HepG2 (cell line): ENCODE measurements around the gene GSS. TPM values are rescaled to one million over a fixed set of nuclear protein-coding genes. Genes with fewer than 3 reads are reported as not detected.

Experiments used
- CCDC6 ChIP-seq: sonication (generic); formaldehyde crosslinking; IDR thresholded peaks from 2 replicates; pipeline ENCODE4 v1.8.1; 2022; ENCODE audit warnings: mild to moderate bottlenecking, missing genetic modification reagents, moderate library complexity
- GFI1 ChIP-seq: sonication (generic); formaldehyde crosslinking; IDR thresholded peaks from 2 replicates; pipeline ENCODE4 v1.5.0; 2020; ENCODE audit warnings: missing genetic modification reagents, mild to moderate bottlenecking, borderline replicate concordance
- KLF15 ChIP-seq: sonication (generic); formaldehyde crosslinking; IDR thresholded peaks from 2 replicates; pipeline ENCODE4 v1.8.1; 2023; ENCODE audit warnings: borderline replicate concordance, mild to moderate bottlenecking, inconsistent platforms, missing genetic modification reagents, mixed read lengths
- MTF2 ChIP-seq: sonication (generic); formaldehyde crosslinking; IDR thresholded peaks from 2 replicates; pipeline ENCODE4 v1.5.0; 2020; ENCODE audit warnings: missing genetic modification reagents, borderline replicate concordance
- PAF1 ChIP-seq: IDR thresholded peaks from 2 replicates; pipeline ENCODE4 v1.6.1; 2016; ENCODE audit warnings: missing genetic modification reagents, missing compliant biosample characterization
- RBM22 ChIP-seq: fragments of 200-400 bp; formaldehyde crosslinking; optimal IDR thresholded peaks from 2 replicates; pipeline ENCODE3; 2017; ENCODE audit warnings: mild to moderate bottlenecking, low read length, moderate library complexity
- WIZ ChIP-seq: sonication (generic); formaldehyde crosslinking; IDR thresholded peaks from 2 replicates; pipeline ENCODE4 v1.5.1; 2020; ENCODE audit warnings: mild to moderate bottlenecking, missing genetic modification reagents
- ZFP1 ChIP-seq: IDR thresholded peaks from 2 replicates; pipeline ENCODE4 v1.6.1; 2016
- ZNF263 ChIP-seq: sonication (generic); formaldehyde crosslinking; IDR thresholded peaks from 2 replicates; pipeline ENCODE4 v1.4.0; 2020; ENCODE audit warnings: missing genetic modification reagents
- ZNF354B ChIP-seq: sonication (generic); formaldehyde crosslinking; IDR thresholded peaks from 2 replicates; pipeline ENCODE4 v1.8.0; 2022; ENCODE audit warnings: mild to moderate bottlenecking, missing genetic modification reagents
- polyA plus RNA-seq, 8 experiments: library from polyadenylated mRNA; depleted of rRNA in 3 of 8; stranded (reverse) in 7 of 8; unstranded in 1 of 8; fragments of >200 nt; fragmentation: Illumina TruSeq in 4 of 8; extraction: Trizol in 4 of 8; gene quantifications; 2 replicates each; pipeline versions ENCODE4 v1.2.1 to v1.2.3, GENCODE V29; 2011 to 2016; ENCODE audit warnings: low read depth in 4 of 8, missing spikeins in 1 of 8, mixed read lengths in 1 of 8; ENCODE audit not compliant: insufficient read depth in 1 of 8
- total RNA-seq, 5 experiments: library from RNA; depleted of rRNA; stranded (reverse); fragments of >200 nt; fragmentation: Illumina TruSeq; extraction: Trizol; gene quantifications; 2 replicates each; pipeline ENCODE4 v1.2.3, GENCODE V29; 2016; ENCODE audit warnings: low read depth in 1 of 5
- TF ChIP-seq, protein P1 (sequence below): sonication (generic); formaldehyde crosslinking; conservative IDR thresholded peaks from 2 replicates; pipeline ENCODE4 v1.4.0; 2020; ENCODE audit warnings: mild to moderate bottlenecking, missing genetic modification reagents, moderate library complexity
- TF ChIP-seq, protein P2 (sequence below): sonication (generic); formaldehyde crosslinking; IDR thresholded peaks from 2 replicates; pipeline ENCODE4 v1.4.0; 2020; ENCODE audit warnings: missing genetic modification reagents
- TF ChIP-seq, protein P3 (sequence below): sonication (generic); formaldehyde crosslinking; IDR thresholded peaks from 2 replicates; pipeline ENCODE4 v1.5.1; 2020; ENCODE audit warnings: missing genetic modification reagents, mild to moderate bottlenecking, borderline replicate concordance
- TF ChIP-seq, protein P4 (sequence below): sonication (generic); formaldehyde crosslinking; IDR thresholded peaks from 2 replicates; pipeline ENCODE4 v1.9.0; 2021; ENCODE audit warnings: mild to moderate bottlenecking, missing genetic modification reagents
- TF ChIP-seq, protein P5 (sequence below): sonication (generic); formaldehyde crosslinking; IDR thresholded peaks from 2 replicates; pipeline ENCODE4 v1.8.1; 2023; ENCODE audit warnings: mild to moderate bottlenecking, inconsistent platforms, moderate library complexity, missing genetic modification reagents, borderline replicate concordance
- TF ChIP-seq, protein P6 (sequence below): sonication (generic); IDR thresholded peaks from 2 replicates; pipeline ENCODE4 v1.6.1; 2016; ENCODE audit warnings: low read depth, borderline replicate concordance

The GSS gene
- total and polyA plus RNA-seq, 2 of the 13 experiments (the other 11 are each of a cell fraction or from before 2014, with no cell fraction given), result 80.1 to 102 TPM

DNA sequence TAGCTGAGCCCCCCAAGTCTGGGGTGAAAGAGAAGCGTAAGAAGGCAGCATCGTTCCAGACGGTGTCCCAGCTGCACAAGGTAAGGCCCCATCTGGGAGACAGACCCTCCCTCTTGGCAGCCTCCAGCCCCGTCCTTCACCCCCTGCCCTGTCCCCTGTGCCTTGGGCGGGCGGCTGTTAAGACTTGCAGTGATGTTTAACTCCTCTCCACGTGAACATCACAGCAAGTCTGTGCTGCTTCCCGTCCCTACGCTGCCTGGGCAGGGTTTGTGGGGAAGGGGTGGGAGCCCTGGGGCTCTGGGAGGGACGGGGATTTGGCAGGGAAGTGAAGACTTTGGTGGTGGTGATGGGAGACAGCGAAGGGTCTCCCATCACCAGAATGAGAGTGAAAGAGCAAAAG lies 34.6 kb upstream of the GSS start (continued):
- TF ChIP-seq CCDC6 (CRISPR knock-in tag), result no peak
- TF ChIP-seq ZNF263 (CRISPR knock-in tag), result no peak
- TF ChIP-seq WIZ (CRISPR knock-in tag), result no peak
- peak; percentile 40 for TF ChIP-seq RBM22
- TF ChIP-seq ZNF354B, result no peak
- TF ChIP-seq, protein P1, sequence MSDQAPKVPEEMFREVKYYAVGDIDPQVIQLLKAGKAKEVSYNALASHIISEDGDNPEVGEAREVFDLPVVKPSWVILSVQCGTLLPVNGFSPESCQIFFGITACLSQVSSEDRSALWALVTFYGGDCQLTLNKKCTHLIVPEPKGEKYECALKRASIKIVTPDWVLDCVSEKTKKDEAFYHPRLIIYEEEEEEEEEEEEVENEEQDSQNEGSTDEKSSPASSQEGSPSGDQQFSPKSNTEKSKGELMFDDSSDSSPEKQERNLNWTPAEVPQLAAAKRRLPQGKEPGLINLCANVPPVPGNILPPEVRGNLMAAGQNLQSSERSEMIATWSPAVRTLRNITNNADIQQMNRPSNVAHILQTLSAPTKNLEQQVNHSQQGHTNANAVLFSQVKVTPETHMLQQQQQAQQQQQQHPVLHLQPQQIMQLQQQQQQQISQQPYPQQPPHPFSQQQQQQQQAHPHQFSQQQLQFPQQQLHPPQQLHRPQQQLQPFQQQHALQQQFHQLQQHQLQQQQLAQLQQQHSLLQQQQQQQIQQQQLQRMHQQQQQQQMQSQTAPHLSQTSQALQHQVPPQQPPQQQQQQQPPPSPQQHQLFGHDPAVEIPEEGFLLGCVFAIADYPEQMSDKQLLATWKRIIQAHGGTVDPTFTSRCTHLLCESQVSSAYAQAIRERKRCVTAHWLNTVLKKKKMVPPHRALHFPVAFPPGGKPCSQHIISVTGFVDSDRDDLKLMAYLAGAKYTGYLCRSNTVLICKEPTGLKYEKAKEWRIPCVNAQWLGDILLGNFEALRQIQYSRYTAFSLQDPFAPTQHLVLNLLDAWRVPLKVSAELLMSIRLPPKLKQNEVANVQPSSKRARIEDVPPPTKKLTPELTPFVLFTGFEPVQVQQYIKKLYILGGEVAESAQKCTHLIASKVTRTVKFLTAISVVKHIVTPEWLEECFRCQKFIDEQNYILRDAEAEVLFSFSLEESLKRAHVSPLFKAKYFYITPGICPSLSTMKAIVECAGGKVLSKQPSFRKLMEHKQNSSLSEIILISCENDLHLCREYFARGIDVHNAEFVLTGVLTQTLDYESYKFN (CRISPR knock-in tag), result no peak
- no peak for TF ChIP-seq ZFP1 (CRISPR knock-in tag)
- TF ChIP-seq, protein P2, sequence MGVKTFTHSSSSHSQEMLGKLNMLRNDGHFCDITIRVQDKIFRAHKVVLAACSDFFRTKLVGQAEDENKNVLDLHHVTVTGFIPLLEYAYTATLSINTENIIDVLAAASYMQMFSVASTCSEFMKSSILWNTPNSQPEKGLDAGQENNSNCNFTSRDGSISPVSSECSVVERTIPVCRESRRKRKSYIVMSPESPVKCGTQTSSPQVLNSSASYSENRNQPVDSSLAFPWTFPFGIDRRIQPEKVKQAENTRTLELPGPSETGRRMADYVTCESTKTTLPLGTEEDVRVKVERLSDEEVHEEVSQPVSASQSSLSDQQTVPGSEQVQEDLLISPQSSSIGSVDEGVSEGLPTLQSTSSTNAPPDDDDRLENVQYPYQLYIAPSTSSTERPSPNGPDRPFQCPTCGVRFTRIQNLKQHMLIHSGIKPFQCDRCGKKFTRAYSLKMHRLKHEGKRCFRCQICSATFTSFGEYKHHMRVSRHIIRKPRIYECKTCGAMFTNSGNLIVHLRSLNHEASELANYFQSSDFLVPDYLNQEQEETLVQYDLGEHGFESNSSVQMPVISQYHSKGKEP (CRISPR knock-in tag), result no peak
- TF ChIP-seq, protein P3, sequence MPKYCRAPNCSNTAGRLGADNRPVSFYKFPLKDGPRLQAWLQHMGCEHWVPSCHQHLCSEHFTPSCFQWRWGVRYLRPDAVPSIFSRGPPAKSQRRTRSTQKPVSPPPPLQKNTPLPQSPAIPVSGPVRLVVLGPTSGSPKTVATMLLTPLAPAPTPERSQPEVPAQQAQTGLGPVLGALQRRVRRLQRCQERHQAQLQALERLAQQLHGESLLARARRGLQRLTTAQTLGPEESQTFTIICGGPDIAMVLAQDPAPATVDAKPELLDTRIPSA, result no peak
- TF ChIP-seq KLF15, result no peak
- TF ChIP-seq, protein P4, sequence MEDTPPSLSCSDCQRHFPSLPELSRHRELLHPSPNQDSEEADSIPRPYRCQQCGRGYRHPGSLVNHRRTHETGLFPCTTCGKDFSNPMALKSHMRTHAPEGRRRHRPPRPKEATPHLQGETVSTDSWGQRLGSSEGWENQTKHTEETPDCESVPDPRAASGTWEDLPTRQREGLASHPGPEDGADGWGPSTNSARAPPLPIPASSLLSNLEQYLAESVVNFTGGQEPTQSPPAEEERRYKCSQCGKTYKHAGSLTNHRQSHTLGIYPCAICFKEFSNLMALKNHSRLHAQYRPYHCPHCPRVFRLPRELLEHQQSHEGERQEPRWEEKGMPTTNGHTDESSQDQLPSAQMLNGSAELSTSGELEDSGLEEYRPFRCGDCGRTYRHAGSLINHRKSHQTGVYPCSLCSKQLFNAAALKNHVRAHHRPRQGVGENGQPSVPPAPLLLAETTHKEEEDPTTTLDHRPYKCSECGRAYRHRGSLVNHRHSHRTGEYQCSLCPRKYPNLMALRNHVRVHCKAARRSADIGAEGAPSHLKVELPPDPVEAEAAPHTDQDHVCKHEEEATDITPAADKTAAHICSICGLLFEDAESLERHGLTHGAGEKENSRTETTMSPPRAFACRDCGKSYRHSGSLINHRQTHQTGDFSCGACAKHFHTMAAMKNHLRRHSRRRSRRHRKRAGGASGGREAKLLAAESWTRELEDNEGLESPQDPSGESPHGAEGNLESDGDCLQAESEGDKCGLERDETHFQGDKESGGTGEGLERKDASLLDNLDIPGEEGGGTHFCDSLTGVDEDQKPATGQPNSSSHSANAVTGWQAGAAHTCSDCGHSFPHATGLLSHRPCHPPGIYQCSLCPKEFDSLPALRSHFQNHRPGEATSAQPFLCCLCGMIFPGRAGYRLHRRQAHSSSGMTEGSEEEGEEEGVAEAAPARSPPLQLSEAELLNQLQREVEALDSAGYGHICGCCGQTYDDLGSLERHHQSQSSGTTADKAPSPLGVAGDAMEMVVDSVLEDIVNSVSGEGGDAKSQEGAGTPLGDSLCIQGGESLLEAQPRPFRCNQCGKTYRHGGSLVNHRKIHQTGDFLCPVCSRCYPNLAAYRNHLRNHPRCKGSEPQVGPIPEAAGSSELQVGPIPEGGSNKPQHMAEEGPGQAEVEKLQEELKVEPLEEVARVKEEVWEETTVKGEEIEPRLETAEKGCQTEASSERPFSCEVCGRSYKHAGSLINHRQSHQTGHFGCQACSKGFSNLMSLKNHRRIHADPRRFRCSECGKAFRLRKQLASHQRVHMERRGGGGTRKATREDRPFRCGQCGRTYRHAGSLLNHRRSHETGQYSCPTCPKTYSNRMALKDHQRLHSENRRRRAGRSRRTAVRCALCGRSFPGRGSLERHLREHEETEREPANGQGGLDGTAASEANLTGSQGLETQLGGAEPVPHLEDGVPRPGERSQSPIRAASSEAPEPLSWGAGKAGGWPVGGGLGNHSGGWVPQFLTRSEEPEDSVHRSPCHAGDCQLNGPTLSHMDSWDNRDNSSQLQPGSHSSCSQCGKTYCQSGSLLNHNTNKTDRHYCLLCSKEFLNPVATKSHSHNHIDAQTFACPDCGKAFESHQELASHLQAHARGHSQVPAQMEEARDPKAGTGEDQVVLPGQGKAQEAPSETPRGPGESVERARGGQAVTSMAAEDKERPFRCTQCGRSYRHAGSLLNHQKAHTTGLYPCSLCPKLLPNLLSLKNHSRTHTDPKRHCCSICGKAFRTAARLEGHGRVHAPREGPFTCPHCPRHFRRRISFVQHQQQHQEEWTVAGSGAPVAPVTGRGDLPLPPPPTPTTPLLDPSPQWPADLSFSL (CRISPR knock-in tag), result no peak
- TF ChIP-seq, protein P5, sequence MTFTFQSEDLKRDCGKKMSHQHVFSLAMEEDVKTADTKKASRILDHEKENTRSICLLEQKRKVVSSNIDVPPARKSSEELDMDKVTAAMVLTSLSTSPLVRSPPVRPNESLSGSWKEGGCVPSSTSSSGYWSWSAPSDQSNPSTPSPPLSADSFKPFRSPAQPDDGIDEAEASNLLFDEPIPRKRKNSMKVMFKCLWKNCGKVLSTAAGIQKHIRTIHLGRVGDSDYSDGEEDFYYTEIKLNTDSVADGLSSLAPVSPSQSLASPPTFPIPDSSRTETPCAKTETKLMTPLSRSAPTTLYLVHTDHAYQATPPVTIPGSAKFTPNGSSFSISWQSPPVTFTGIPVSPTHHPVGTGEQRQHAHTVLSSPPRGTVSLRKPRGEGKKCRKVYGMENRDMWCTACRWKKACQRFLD (CRISPR knock-in tag), result no peak
- no peak for TF ChIP-seq GFI1 (CRISPR knock-in tag)
- no peak for TF ChIP-seq MTF2 (CRISPR knock-in tag)
- peak; percentile 30; the same call in 1 of the 2 replicates for TF ChIP-seq PAF1 (CRISPR knock-in tag)
- TF ChIP-seq, protein P6, sequence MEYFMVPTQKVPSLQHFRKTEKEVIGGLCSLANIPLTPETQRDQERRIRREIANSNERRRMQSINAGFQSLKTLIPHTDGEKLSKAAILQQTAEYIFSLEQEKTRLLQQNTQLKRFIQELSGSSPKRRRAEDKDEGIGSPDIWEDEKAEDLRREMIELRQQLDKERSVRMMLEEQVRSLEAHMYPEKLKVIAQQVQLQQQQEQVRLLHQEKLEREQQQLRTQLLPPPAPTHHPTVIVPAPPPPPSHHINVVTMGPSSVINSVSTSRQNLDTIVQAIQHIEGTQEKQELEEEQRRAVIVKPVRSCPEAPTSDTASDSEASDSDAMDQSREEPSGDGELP, result no peak
